ENCODE results near the gene NPIPA5. TPM values are rescaled to one million over a fixed set of nuclear protein-coding genes. Genes with fewer than 3 reads are reported as not detected.
A peak's percentile ranks its signal among the peaks of the same experiment; 100 is the strongest.
"Not testable (repeated sequence)": the region's sequence is repeated elsewhere in the genome, so short reads cannot be mapped to it uniquely, and the experiment has no call there.

Gene NPIPA5
- polyA plus RNA-seq, 2 of the 4 experiments (the other 2 are of a cell fraction), result 1.6 TPM; not detected in 1

DNA sequence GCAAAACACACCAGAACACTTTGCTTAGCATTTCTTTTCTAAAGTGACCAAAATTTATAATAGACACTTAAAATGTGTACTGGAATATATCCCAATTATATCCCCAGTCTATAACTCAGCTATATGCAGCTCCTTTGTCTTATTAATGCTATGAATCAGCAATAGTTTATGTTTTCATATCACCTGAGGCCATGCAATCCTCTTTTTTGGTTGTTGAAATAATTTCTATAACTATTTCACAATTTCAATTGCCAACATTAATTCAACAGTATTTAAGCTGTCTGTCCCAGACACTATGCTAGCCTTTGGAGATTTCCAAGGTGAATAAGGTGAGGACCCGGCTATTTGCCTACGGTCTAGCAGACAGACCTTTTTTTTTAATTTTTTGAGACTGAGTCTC is 39.1 kb upstream of the NPIPA5 start (continued):
- TF ChIP-seq ZFP36 (IDR thresholded peaks at IDR 0.05; ENCODE audit: borderline replicate concordance, partially characterized antibody) (no peak), JUN (IDR thresholded peaks at IDR 0.05) (no peak)

DNA sequence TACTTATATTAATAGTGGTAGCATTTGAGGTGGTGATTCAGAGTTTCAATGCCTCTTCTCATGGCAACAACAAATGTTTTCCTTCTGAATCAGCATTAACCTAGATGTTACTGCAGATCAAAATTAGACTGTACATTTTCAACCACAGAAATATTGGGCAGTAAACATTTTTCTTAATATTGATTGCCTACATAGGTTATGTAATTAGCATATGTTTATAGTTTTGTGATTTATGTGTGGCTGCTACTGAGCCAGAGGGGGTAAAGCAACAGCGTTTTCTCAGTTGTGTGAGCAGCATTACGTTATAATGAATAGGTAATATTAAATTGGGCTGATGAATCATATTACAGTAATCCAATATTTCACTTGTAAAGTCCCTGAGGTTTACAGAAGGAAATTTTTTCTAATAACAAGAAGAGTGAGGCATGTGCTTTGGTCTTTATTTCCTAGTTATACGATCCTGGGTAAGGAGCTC is 37.5 kb upstream of the NPIPA5 start:
- FAIRE-seq (no peak), DNase-seq (ENCODE audit: low read depth in 1 of 2, low spot score in 1 of 2) (no peak), ATAC-seq (no peak)
- Histone ChIP-seq H3K4me1 (peaks cover 19% of the 10 kb centered on the region; the same call in 2 of the 3 replicates), H3K9me3 (no peaks in the 10 kb centered on the region), H3K4me3 (no peak overlapping the region), H3K27ac (peak overlapping the region in 1 of 2 experiments; percentile 48; a peak in 1 of 6 replicates), H3K4me2 (peak overlapping the region; percentile 56)
- TF ChIP-seq MAFK (IDR thresholded peaks at IDR 0.05; ENCODE audit: partially characterized antibody) (peak; percentile 15), KDM5A (IDR thresholded peaks at IDR 0.05) (no peak), FOSL2 (IDR thresholded peaks at IDR 0.05) (0 out of 2 replicates have a peak, but pooled peaks have one; percentile 9), FOSL2 (CRISPR knock-in tag; IDR thresholded peaks at IDR 0.05) (no peak), NFE2L2 (conservative IDR thresholded peaks at IDR 0.05; ENCODE audit: low read length) (no peak), KDM1A (IDR thresholded peaks at IDR 0.05; ENCODE audit: low read depth) (no peak), RARB (CRISPR knock-in tag; IDR thresholded peaks at IDR 0.05) (no peak)
- ChIA-PET POLR2A (no interaction called here), CTCF (interaction anchor here (4.8 kb wide), 1 partner anchor 11 kb away, joined by 25 read pairs; no protein-coding TSS in a partner anchor)
- 7% methylated on average over 3 of the region's 3 CpGs for WGBS (ENCODE audit: missing lambda C conversion rate)

DNA sequence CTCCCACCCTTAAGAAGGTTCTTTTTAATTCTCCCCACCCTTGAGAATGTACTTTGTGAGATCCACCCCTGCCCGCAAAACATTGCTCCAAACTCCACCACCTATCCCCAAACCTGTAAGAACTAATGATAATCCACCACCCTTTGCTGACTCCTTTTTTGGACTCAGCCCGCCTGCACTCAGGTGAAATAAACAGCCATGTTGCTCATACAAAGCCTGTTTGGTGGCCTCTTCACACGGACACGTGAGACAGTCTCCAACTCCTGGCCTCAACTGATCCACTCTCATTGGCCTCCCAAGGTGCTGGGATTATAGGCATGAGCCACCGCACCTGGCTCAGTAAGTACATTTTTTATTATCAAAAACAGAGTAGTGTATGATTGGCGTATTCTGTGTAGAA is 31.4 kb upstream of the NPIPA5 start:
- ATAC-seq, CTCF ChIA-PET: not testable (repeated sequence)

GRCh38 chr16:15407756-15408155 is 29.7 kb upstream of the NPIPA5 start:
- not testable (repeated sequence) for ATAC-seq

More for the DNA sequence above, 31.4 kb upstream of the NPIPA5 start:
- H3K9me3 ChIP-seq; H3K4me2 ChIP-seq; DNase-seq (ENCODE audit: low read depth in 1 of 2, low spot score in 1 of 2); H3K27ac ChIP-seq; POLR2A ChIA-PET; H3K4me3 ChIP-seq; H3K4me1 ChIP-seq; FAIRE-seq: not testable (repeated sequence)
- WGBS (ENCODE audit: missing lambda C conversion rate), result 96% methylated on average over 6 of the region's 6 CpGs

GRCh38 chr16:15404792-15405191 is 26.7 kb upstream of the NPIPA5 start:
- CTCF ChIA-PET, result interaction anchor here (0.8 kb wide), 1 partner anchor 238 kb away, joined by 3 read pairs; the partner anchor contains the start of gene MARF1
- H3K27ac ChIP-seq, result no peak overlapping the region
- no peak for FAIRE-seq
- no peak; a peak in 1 of 6 replicates for ATAC-seq
- POLR2A ChIA-PET, result no interaction called here
- H3K9me3 ChIP-seq, result no peaks in the 10 kb centered on the region
- TF ChIP-seq HOXB5 (CRISPR knock-in tag; IDR thresholded peaks at IDR 0.05) (no peak), BHLHE40 (IDR thresholded peaks at IDR 0.05; ENCODE audit: low read depth, low read length) (no peak), KDM5A (IDR thresholded peaks at IDR 0.05) (no peak), CHD2 (IDR thresholded peaks at IDR 0.05; ENCODE audit: low read length, partially characterized antibody) (no peak), ZC3H11A (IDR thresholded peaks at IDR 0.05) (no peak), JUNB (IDR thresholded peaks at IDR 0.05) (no peak)
- no peaks in the 10 kb centered on the region for H3K4me1 ChIP-seq
- 67% methylated on average over 4 of the region's 4 CpGs for WGBS (ENCODE audit: missing lambda C conversion rate)
- H3K4me2 ChIP-seq, result no peak overlapping the region
- DNase-seq (ENCODE audit: low read depth in 1 of 2, low spot score in 1 of 2), result peak in 1 of 2 experiments; percentile 23
- no peak overlapping the region for H3K4me3 ChIP-seq

More at GRCh38 chr16:15407756-15408155, 29.7 kb upstream of the NPIPA5 start:
- 80% methylated on average over 4 of the region's 4 CpGs for WGBS (ENCODE audit: missing lambda C conversion rate)
- H3K4me3 ChIP-seq; H3K9me3 ChIP-seq; H3K4me1 ChIP-seq; POLR2A ChIA-PET; H3K27ac ChIP-seq; H3K4me2 ChIP-seq; DNase-seq (ENCODE audit: low read depth in 1 of 2, low spot score in 1 of 2); FAIRE-seq: not testable (repeated sequence)
- CTCF ChIA-PET, result interaction anchor here (1.3 kb wide), 1 partner anchor 9 kb away, joined by 5 read pairs; no protein-coding TSS in a partner anchor

DNA sequence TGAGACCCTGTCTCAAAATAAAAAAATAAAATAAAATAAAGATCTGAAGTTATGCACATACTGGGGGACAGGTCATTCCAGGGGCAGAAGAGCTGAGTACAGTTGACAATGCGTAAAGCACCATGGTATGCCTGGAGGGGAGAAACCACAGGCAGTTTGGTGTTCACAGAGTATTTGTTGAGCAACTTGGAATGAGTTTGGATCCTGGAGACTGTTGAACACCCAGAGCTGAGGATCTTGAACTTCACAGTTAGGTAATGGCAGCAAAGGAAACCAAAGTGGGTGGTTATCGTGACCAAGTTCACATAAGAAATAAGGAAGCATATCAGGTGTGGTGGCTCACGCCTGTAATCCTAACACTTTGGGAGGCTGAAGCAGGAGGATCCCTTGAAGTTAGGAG is 26.0 kb upstream of the NPIPA5 start:
- 92% methylated on average over 3 of the region's 3 CpGs for WGBS (ENCODE audit: missing lambda C conversion rate)
- FAIRE-seq; POLR2A ChIA-PET; ATAC-seq; H3K4me3 ChIP-seq; H3K4me2 ChIP-seq; H3K4me1 ChIP-seq; H3K9me3 ChIP-seq; H3K27ac ChIP-seq; DNase-seq (ENCODE audit: low read depth in 1 of 2, low spot score in 1 of 2): not testable (repeated sequence)
- CTCF ChIA-PET, result interaction anchor here (0.8 kb wide), 1 partner anchor 239 kb away, joined by 3 read pairs; the partner anchor contains the start of gene MARF1
